ENCODE results near the gene LYZ. TPM values are rescaled to one million over a fixed set of nuclear protein-coding genes. Genes with fewer than 3 reads are reported as not detected.

LYZ gene
- total and polyA plus RNA-seq, 9 of the 15 experiments (the other 6 are each of a cell fraction or from before 2014, with no cell fraction given) = 27.2 to 96.3 (median 42.1) TPM

GRCh38 chr12:69366796-69367195 is 18.6 kb downstream of the LYZ start:
- no peak overlapping the region for H3K4me2 ChIP-seq (ENCODE audit: insufficient read depth, low read length)
- ATAC-seq = no peak
- ChIA-PET POLR2A (interaction anchor here (0.7 to 2.0 kb wide), 2 partner anchors 19 to 74 kb away, joined by 3 to 7 read pairs; no protein-coding TSS in a partner anchor), CTCF (ENCODE audit: low intra/inter-chr PET ratio) (interaction anchor here (0.6 kb wide), 2 partner anchors 114 to 193 kb away, joined by 3 to 4 read pairs; no protein-coding TSS in a partner anchor)
- intact Hi-C loops (cut with micrococcal nuclease) (no loop called here), in situ Hi-C loops (cut with MboI) (no loop called here)
- H3K4me1 ChIP-seq (replicated peaks in 1 of 2; ENCODE audit: control insufficient read depth in 2 of 2, insufficient read depth in 2 of 2, low read length in 2 of 2) = no peaks in the 10 kb centered on the region
- no peak overlapping the region for H2AFZ ChIP-seq (ENCODE audit: low read depth, low read length)
- BruUV-seq (replicated peaks) = no TSS peak
- no peaks in the 10 kb centered on the region for H4K20me1 ChIP-seq (replicated peaks; ENCODE audit: control insufficient read depth, insufficient read depth, low read length)
- peaks cover 25% of the 10 kb centered on the region for H3K79me2 ChIP-seq (ENCODE audit: control insufficient read depth, insufficient read depth, low read length)
- H3K4me3 ChIP-seq = no peak overlapping the region
- TF ChIP-seq HEY1 (CRISPR knock-in tag; IDR thresholded peaks at IDR 0.05; ENCODE audit: borderline replicate concordance) = no peak
- no peak for TF ChIP-seq SPI1 (IDR thresholded peaks at IDR 0.05; ENCODE audit: borderline replicate concordance, low read depth, low read length)
- TF ChIP-seq RFX5 (IDR thresholded peaks at IDR 0.05; ENCODE audit: low read depth, low read length) = no peak
- no peak for TF ChIP-seq FOXA3 (CRISPR knock-in tag; conservative IDR thresholded peaks at IDR 0.05 in 1 of 2, IDR thresholded peaks at IDR 0.05 in 1 of 2)
- no peak for TF ChIP-seq SMARCA5 (IDR thresholded peaks at IDR 0.05)
- TF ChIP-seq POLR3A (IDR thresholded peaks at IDR 0.05; ENCODE audit: borderline replicate concordance, extremely low read depth, insufficient read depth, insufficient read length) = no peak
- no peak for TF ChIP-seq ZBED1 (IDR thresholded peaks at IDR 0.05)
- no peak for TF ChIP-seq CREB1 (IDR thresholded peaks at IDR 0.05)
- TF ChIP-seq CREB1 (CRISPR knock-in tag; IDR thresholded peaks at IDR 0.05) = no peak
- TF ChIP-seq ATF6 (CRISPR knock-in tag; IDR thresholded peaks at IDR 0.05) = no peak
- no peak for TF ChIP-seq SNAPC5 (CRISPR knock-in tag; IDR thresholded peaks at IDR 0.05)
- no peak for FAIRE-seq
- WGBS (ENCODE audit: insufficient coverage, low coverage, missing lambda C conversion rate) = 96% methylated on average over 5 of the region's 5 CpGs
- H3K9me1 ChIP-seq (ENCODE audit: control insufficient read depth, insufficient read depth, low read length) = no peaks in the 10 kb centered on the region
- H3K9me3 ChIP-seq (replicated peaks; ENCODE audit: control insufficient read depth, insufficient read depth, low read depth, low read length) = no peaks in the 10 kb centered on the region
- H3K27ac ChIP-seq (ENCODE audit: extremely low read depth, low read depth, low read length) = no peak overlapping the region
- no peaks in the 10 kb centered on the region for H3K27me3 ChIP-seq (ENCODE audit: control insufficient read depth in 2 of 2, insufficient read depth in 2 of 2, low read length in 2 of 2)
- no peak overlapping the region for H3K9ac ChIP-seq (ENCODE audit: insufficient read depth in 1 of 2, low read depth in 2 of 2, low read length in 2 of 2)
- no peak for DNase-seq (ENCODE audit: extremely low read depth in 1 of 4, low spot score in 3 of 4)
- H3K36me3 ChIP-seq (ENCODE audit: control insufficient read depth, insufficient read depth, low read length) = peaks cover 82% of the 10 kb centered on the region
